H1 (cell line): ENCODE measurements around the gene GCK.

Source experiments
- TAF1 ChIP-seq: IDR thresholded peaks from 2 replicates; pipeline ENCODE4 v1.6.1; 2011; ENCODE audit warnings: mild to moderate bottlenecking, low read depth, low read length
- TF ChIP-seq, protein P1 (sequence below): IDR thresholded peaks from 2 replicates; pipeline ENCODE4 v1.6.1; 2012; ENCODE audit warnings: inconsistent platforms

GRCh38 chr7:44215531-44215930, 26.3 kb upstream of the GCK start:
- no peak for TF ChIP-seq TAF1
- TF ChIP-seq, protein P1, sequence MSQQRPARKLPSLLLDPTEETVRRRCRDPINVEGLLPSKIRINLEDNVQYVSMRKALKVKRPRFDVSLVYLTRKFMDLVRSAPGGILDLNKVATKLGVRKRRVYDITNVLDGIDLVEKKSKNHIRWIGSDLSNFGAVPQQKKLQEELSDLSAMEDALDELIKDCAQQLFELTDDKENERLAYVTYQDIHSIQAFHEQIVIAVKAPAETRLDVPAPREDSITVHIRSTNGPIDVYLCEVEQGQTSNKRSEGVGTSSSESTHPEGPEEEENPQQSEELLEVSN, result no peak
